Globus pallidus (tissue), 1 donor: ENCODE data around the gene RPS6KA1.
"Not testable (repeated sequence)": the region's sequence is repeated elsewhere in the genome, so short reads cannot be mapped to it uniquely, and the experiment has no call there.

ENCODE experiments used
- DNase-seq: peaks from one replicate; pipeline ENCODE4 v3.0.0-alpha.2; 2015; ENCODE audit warnings: low spot score

Gene RPS6KA1

DNA sequence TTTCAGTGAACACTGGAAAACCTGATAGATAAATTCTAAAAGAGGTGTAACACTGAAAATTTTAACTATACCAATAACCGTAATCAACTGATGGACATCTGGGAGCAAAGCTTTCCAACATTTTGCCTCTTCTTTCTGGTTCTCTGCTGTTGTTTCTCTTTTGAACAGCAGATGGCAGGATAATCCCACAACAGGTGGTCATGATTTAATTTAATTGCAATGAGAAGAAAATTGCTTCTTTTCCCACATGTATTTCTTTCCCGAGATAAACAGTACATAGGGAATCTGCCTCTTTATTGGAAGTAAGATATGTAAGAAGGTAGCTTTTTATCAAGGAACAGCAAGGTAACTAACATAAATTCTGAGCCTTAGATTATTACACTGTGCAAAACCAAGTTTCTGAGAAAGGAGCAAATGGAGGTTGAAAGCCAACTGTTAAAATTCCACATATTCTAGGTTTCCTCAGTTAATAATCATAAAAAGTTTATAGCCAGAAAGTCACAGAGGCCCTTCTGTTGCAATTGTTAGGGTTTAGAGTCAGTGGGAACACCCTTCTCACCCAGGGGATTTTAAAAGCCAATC lies 72.9 kb downstream of the RPS6KA1 start:
- peak; percentile 77 for DNase-seq

DNA sequence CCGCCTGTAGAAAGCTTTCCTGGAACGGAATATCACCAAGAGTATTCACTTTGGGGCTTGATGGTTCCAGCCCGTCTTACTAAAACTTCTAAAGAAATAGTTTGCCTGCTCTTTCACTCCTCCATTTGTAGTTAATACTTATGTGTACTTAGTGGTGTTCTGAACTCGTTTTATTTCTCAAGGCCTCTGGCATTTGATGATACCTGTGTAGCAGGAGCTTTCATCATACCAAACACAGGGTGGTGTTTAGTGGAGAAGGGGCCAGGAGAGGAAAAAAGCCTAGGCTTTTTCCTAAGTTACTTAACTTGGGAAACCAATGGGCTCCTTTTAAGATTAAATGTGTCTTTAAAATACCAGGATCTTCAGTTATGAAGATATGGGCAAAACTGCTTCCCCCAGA lies 74.3 kb downstream of the RPS6KA1 start:
- no peak for DNase-seq

DNA sequence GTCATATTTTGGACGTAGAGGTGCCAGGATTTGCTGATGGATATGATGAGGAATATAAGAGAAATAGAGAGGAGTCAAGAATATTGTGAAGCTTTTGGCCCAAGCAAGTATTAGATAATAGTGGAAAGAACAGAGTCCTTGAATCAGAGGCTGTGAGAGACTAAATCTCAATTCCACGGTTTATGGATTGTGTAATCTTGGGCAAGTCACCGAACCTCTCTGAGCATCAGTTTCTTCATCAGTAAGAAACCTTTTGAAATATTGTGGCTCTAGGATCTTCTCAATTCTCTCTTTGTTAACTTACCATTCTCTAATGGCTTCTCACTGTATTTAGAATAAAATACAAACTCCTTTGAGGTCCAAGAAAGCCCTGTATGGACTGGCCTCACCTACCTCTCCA lies 77.6 kb downstream of the RPS6KA1 start:
- DNase-seq: no peak

DNA sequence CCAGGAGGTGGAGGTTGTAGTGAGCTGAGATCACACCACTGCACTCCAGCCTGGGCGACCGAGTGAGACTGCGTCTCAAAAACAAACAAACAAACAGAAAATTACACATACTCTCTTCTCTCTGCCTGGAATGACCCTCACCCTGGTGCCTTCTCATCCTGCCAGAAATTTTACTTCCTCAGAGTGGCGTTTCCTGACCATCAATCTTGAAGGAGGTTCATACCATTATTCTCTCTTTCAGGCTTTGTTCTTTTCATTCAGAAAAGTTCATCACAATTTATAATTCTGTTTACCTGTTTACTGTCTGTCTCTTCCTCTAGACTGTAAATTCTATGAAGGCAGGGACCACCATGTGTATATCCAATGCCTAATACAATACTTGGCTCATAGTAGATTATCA lies 79.3 kb downstream of the RPS6KA1 start:
- no peak for DNase-seq

DNA sequence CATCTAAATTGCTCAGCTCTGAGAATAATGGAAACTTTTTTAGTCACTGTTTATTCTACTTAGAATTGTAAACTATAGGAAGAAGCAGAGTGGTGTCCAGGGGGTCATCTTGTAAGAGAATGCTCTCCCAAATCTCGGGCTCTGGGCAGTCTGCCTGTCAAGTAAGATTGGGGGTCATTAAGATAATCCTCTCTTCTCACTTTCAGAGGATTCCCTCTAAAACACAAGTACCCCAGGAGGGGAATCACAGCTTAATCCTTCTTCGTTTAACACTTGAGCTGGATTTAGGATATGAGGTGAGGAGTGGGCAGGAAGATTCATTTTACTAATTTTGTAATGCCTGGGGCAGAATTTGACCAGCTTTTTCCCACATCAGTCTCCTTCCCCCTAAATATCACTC lies 81.2 kb downstream of the RPS6KA1 start:
- no peak for DNase-seq

DNA sequence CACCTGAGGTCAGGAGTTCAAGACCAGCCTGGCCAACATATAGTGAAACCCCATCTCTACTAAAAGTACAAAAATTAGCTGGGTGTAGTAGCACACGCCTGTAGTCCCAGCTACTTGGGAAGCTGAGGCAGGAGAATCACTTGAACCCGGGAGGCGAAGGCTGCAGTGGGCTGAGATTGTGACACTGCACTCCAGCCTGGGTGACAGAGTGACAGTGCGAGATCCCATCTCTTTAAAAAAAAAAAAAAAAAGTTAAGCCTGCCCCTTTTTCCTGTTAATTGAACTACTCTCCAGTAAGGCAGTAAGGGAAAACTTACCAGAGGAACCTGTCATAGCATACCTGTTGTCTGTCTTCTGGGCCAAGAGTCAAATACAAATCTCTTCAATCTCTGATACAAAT lies 83.1 kb downstream of the RPS6KA1 start:
- DNase-seq: not testable (repeated sequence)

DNA sequence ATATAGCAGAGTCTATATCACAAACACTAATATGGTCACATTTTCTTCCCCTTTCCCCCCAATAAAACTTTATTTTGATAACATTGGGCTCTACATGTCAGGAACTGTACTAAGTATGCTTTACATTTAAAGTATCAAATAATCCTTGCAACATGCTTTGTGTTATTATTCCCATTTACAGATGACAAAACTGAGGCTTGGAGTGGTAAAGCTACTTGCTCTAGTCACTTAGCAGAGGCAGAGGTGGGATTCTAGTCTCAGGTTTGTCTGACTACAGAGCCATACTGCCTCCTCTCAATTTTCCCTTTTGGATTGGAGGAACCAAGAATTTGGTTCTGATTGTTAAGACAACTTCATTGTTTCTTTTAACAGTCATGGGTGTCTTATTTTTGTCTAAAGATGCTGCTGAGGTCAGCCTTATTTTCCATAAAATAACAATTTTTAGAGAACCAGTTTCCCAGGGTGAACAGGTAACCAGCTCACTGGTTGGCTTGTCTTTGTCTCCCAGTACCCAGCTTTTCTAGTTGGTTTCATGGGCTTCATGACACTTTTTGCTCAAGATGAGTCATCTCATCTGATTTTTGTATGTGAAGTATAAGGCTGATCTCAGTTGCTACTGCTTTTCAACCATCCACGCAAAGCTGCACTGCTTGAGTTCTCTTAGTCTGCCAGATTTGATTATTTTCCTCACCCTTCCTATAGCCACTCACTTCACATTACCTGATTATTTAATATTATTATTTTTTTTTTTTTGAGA lies 85.3 kb downstream of the RPS6KA1 start:
- DNase-seq: no peak

DNA sequence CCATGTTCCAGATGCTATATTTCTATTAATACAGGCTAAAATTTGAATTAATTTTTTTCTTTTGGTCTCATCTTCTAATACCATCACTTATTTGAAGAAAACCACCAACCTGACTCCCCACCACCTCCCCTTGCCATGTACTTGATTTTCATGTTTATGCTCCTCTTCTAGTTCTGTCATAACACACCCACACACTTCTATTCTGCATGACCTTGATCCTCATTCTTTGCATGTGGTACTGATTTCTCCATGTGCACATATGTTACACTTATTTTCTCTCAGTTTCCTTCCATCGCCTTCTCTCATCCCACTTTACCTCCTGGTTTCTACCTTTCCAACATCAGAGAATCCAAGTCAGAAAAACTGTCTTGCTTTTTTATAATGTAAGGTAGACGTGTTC lies 87.3 kb downstream of the RPS6KA1 start:
- no peak for DNase-seq

DNA sequence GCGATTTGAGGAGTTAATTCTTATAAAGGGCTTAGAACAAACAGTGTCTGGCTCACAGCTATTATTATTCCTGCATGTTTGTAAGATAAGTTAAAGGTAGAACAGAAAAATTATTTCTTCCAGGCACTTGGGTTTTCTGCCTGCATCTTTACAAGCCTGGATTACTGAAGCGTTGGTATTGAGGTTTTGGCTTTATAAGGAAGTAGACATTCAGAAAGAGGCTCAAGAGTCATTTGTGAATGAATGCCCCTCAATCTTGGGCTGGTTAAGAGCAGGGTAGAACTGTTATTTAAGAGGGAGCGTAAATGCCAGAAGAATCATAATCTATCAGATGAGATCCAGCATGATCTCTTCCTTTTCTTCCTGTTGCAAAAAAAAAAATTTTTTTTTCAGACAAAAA lies 89.0 kb downstream of the RPS6KA1 start:
- no peak for DNase-seq
